ENCODE data around the gene ZNF410.

The ZNF410 gene

GRCh38 chr14:73943083-73943482 is 56.4 kb downstream of the ZNF410 start:
- ChIA-PET POLR2A (no interaction called here), CTCF (interaction anchor here (3.0 kb wide), 1 partner anchor 214 kb away, joined by 8 read pairs; no protein-coding TSS in a partner anchor)
- peak; percentile 10 for DNase-seq (ENCODE audit: low read depth, low spot score)
- TF ChIP-seq CTCF (IDR thresholded peaks at IDR 0.05; ENCODE audit: insufficient read depth, low read length, missing control alignments): no peak
- no peak overlapping the region for H3K4me3 ChIP-seq (ENCODE audit: low read depth, low read length)

- ChIA-PET CTCF (no interaction called here), POLR2A (interaction anchor here (0.6 kb wide), 1 partner anchor 159 kb away, joined by 3 read pairs; no protein-coding TSS in a partner anchor)
- no peak for DNase-seq (ENCODE audit: low read depth, low spot score)
- TF ChIP-seq CTCF (IDR thresholded peaks at IDR 0.05; ENCODE audit: insufficient read depth, low read length, missing control alignments): no peak
- H3K4me3 ChIP-seq (ENCODE audit: low read depth, low read length): no peak overlapping the region
These were observed 57.9 kb downstream of the ZNF410 start for GRCh38 chr14:73944432-73945158.

GRCh38 chr14:73945159-73945670 is 58.6 kb downstream of the ZNF410 start:
- TF ChIP-seq CTCF (IDR thresholded peaks at IDR 0.05; ENCODE audit: insufficient read depth, low read length, missing control alignments): no peak
- ChIA-PET POLR2A (interaction anchor here (0.6 kb wide), 1 partner anchor 159 kb away, joined by 3 read pairs; no protein-coding TSS in a partner anchor), CTCF (no interaction called here)
- H3K4me3 ChIP-seq (ENCODE audit: low read depth, low read length): no peak overlapping the region
- DNase-seq (ENCODE audit: low read depth, low spot score): no peak

- CTCF ChIA-PET: interaction anchor here (0.7 to 0.8 kb wide), 2 partner anchors 19 to 1656 kb away, joined by 3 read pairs; no protein-coding TSS in a partner anchor
- POLR2A ChIA-PET: interaction anchor here (0.7 to 1.2 kb wide), 4 partner anchors 12 to 69 kb away, joined by 3 read pairs; partner anchors contain the start of genes BBOF1, ENTPD5 and ZNF410
- H3K4me3 ChIP-seq (ENCODE audit: low read depth, low read length): peak within 1 kb of the TSS; percentile 99
- TF ChIP-seq CTCF (IDR thresholded peaks at IDR 0.05; ENCODE audit: insufficient read depth, low read length, missing control alignments): peak; percentile 13
- DNase-seq (ENCODE audit: low read depth, low spot score): peak; percentile 67
These were observed 63.4 kb downstream of the ZNF410 start, which contains the start of the genes COQ6 and FAM161B for GRCh38 chr14:73949752-73950734. Gene COQ6 (plus strand): TSS chr14:73950302. CDS start chr14:73950333, 31 bp downstream. Gene FAM161B (minus strand): TSS chr14:73950094. CDS start chr14:73950026, 68 bp downstream.

GRCh38 chr14:73953731-73954130 is 67.1 kb downstream of the ZNF410 start:
- DNase-seq (ENCODE audit: low read depth, low spot score): no peak
- no peak overlapping the region for H3K4me3 ChIP-seq (ENCODE audit: low read depth, low read length)
- ChIA-PET CTCF (interaction anchor here (1.0 kb wide), 1 partner anchor 9 kb away, joined by 4 read pairs; no protein-coding TSS in a partner anchor), POLR2A (no interaction called here)
- no peak for TF ChIP-seq CTCF (IDR thresholded peaks at IDR 0.05; ENCODE audit: insufficient read depth, low read length, missing control alignments)

Measured in AG04449 (cell line).